K562 (cell line): ENCODE results near the gene SYTL2. TPM values are rescaled to one million over a fixed set of nuclear protein-coding genes. Genes with fewer than 3 reads are reported as not detected.

Source experiments
- CBFA2T3 ChIP-seq: fragments of 450-650 bp; IDR thresholded peaks from 2 replicates; pipeline ENCODE4 v1.6.1; 2017
- CEBPB ChIP-seq: fragments of 450-650 bp; IDR thresholded peaks from 2 replicates; pipeline ENCODE4 v1.6.1; 2016; ENCODE audit warnings: missing genetic modification characterization, missing compliant biosample characterization
- GABPA ChIP-seq: fragments of 200-800 bp; sonication (Bioruptor generic); conservative IDR thresholded peaks from 2 replicates; pipeline ENCODE4 v1.6.1; 2016; ENCODE audit warnings: low read depth, missing genetic modification characterization, missing compliant biosample characterization
- HIVEP1 ChIP-seq: fragments of 250-450 bp; sonication (Bioruptor Pico); IDR thresholded peaks from 2 replicates; pipeline ENCODE4 v1.4.0; 2020; ENCODE audit warnings: mild to moderate bottlenecking
- ID3 ChIP-seq, 2 experiments: fragments of 250-450 bp in 1 of 2; fragments of 450-650 bp in 1 of 2; sonication (Bioruptor Pico) in 1 of 2; IDR thresholded peaks; 2 replicates each; pipeline versions ENCODE4 v1.6.1 to v1.8.0; 2016 to 2021; ENCODE audit warnings: mild to moderate bottlenecking in 2 of 2, moderate library complexity in 2 of 2, missing compliant biosample characterization in 1 of 2, missing genetic modification characterization in 1 of 2
- JUND ChIP-seq, 2 experiments: IDR thresholded peaks; 2 replicates in 1 of 2; 3 replicates in 1 of 2; pipeline ENCODE4 v1.6.1; 2011; ENCODE audit warnings: borderline replicate concordance in 2 of 2, low read depth in 2 of 2, low read length in 2 of 2, improper control_type of control experiment in 1 of 2, missing biosample characterization in 1 of 2, missing genetic modification characterization in 1 of 2, missing genetic modification reagents in 1 of 2
- NFE2 ChIP-seq: IDR thresholded peaks from 2 replicates; pipeline ENCODE4 v1.6.1; 2014; ENCODE audit warnings: antibody characterized with exemption, low read depth
- PML ChIP-seq: IDR thresholded peaks from 2 replicates; pipeline ENCODE4 v1.6.1; 2012; ENCODE audit warnings: low read length, inconsistent platforms
- RCOR1 ChIP-seq, 2 experiments: IDR thresholded peaks; 2 replicates each; pipeline ENCODE4 v1.6.1; 2012; ENCODE audit warnings: low read depth in 2 of 2, low read length in 2 of 2, borderline replicate concordance in 1 of 2, improper control_type of control experiment in 1 of 2
- ZFX ChIP-seq: sonication (generic); formaldehyde crosslinking; IDR thresholded peaks from 2 replicates; pipeline ENCODE4 v1.8.0; 2022; ENCODE audit warnings: mild to moderate bottlenecking, missing genetic modification reagents, moderate library complexity
- ZNF12 ChIP-seq: sonication (generic); formaldehyde crosslinking; IDR thresholded peaks from 2 replicates; pipeline ENCODE4 v1.4.0; 2020; ENCODE audit warnings: mild to moderate bottlenecking, missing genetic modification reagents
- ZNF407 ChIP-seq: fragments of 450-650 bp; IDR thresholded peaks from 2 replicates; pipeline ENCODE4 v1.6.1; 2016; ENCODE audit warnings: low read depth
- ZNF830 ChIP-seq: fragments of 250-450 bp; sonication (Bioruptor Pico); IDR thresholded peaks from 2 replicates; pipeline ENCODE4 v1.5.0; 2021; ENCODE audit warnings: mild to moderate bottlenecking
- polyA plus RNA-seq, 8 experiments: library from polyadenylated mRNA; depleted of rRNA in 4 of 8; stranded (reverse) in 5 of 8; unstranded in 3 of 8; fragments of >200 nt; fragmentation: Nextera tagmentation in 2 of 8; fragmentation: Illumina TruSeq in 1 of 8; extraction: Ambion mirVana in 2 of 8; extraction: Trizol in 1 of 8; gene quantifications; 2 replicates each; pipeline versions ENCODE4 v1.2.1 to v1.2.3, GENCODE V29; 2011 to 2014; ENCODE audit warnings: inconsistent platforms in 1 of 8, missing spikeins in 1 of 8
- total RNA-seq, 7 experiments: library from RNA; depleted of rRNA in 6 of 7; stranded (reverse); fragments of >200 nt in 6 of 7; fragmentation: Illumina TruSeq in 2 of 7; extraction: Trizol in 2 of 7; gene quantifications; 2 replicates each; pipeline versions ENCODE4 v1.2.1 to v1.2.3, GENCODE V29; 2011 to 2021; ENCODE audit warnings: low replicate concordance in 1 of 7
- TF ChIP-seq, protein P1 (sequence below): sonication (generic); formaldehyde crosslinking; IDR thresholded peaks from 2 replicates; pipeline ENCODE4 v1.8.0; 2022; ENCODE audit warnings: mild to moderate bottlenecking, low read depth, missing genetic modification reagents

SYTL2 gene
- total and polyA plus RNA-seq, 9 of the 15 experiments (the other 6 are each of a cell fraction or from before 2014, with no cell fraction given): 0.05 to 0.57 (median 0.35) TPM

DNA sequence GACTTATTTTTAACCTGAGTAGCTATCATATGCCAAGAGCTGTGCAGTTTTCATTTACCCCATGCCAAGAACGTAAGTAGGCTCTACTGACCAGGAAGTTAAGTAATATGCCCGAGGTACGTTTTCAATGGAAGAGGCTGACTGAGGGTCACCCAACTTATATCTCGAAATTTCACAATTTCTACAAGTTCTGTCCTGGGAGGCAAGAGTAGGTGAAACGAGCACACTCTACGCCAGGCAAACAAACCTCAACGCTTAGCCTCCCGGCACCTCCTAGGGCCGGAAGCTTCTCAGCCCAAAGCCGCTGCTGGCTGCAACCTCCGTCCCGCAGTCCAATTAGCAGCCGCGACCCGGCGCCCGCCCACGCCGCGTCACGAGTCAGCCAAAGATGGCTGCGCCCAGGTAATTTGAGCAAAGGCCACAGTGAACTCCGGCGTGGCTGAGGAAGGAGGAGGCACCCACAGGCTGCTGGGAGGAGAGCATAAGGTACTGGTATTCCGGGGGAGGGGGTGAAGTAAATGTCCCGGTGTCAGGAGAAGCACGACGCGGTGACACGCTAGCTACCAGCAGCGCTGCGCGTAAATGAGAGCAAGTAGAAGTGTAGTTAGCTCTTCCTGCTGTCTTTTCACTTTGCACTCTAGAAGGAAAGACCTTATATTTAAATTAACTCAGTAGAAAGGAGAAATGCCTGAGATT is 163.2 kb downstream of the SYTL2 start, which contains the start of gene TMEM126A (continued):
- TF ChIP-seq, protein P1, sequence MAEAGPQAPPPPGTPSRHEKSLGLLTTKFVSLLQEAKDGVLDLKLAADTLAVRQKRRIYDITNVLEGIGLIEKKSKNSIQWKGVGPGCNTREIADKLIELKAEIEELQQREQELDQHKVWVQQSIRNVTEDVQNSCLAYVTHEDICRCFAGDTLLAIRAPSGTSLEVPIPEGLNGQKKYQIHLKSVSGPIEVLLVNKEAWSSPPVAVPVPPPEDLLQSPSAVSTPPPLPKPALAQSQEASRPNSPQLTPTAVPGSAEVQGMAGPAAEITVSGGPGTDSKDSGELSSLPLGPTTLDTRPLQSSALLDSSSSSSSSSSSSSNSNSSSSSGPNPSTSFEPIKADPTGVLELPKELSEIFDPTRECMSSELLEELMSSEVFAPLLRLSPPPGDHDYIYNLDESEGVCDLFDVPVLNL (CRISPR knock-in tag): 0 out of 2 replicates have a peak, but pooled peaks have one; percentile 63
- TF ChIP-seq ZNF407 (no peak), NFE2 (no peak), PML (peak; percentile 84), ZFX (CRISPR knock-in tag) (peak; percentile 86), RCOR1 (IDR thresholded peaks at IDR 0.05; ENCODE audit: borderline replicate concordance in 1 of 2, low read depth in 2 of 2, low read length in 2 of 2) (peak in 1 of 2 experiments; percentile 71; a peak in 2 of 4 replicates), ZNF12 (CRISPR knock-in tag) (0 out of 2 replicates have a peak, but pooled peaks have one; percentile 80), GABPA (peak; percentile 86), ID3 (CRISPR knock-in tag; IDR thresholded peaks at IDR 0.05) (no peak), ID3 (tag; IDR thresholded peaks at IDR 0.05) (peak; percentile 39; the same call in 1 of the 2 replicates), JUND (IDR thresholded peaks at IDR 0.05; ENCODE audit: borderline replicate concordance, low read depth, low read length) (peak; percentile 33; the same call in 1 of the 2 replicates), JUND (tag; IDR thresholded peaks at IDR 0.05; ENCODE audit: borderline replicate concordance, low read depth, low read length) (no peak; the same call in 2 of the 3 replicates), CEBPB (tag) (peak; percentile 59), ZNF830 (CRISPR knock-in tag) (no peak), HIVEP1 (CRISPR knock-in tag) (no peak), CBFA2T3 (peak; percentile 7; the same call in 1 of the 2 replicates)
